GM12872 (cell line): Measurements from ENCODE around the gene MAML2.

ENCODE experiments used
- TF ChIP-seq, protein P1 (sequence below): IDR thresholded peaks from 3 replicates; pipeline ENCODE4 v1.5.1; 2011; ENCODE audit warnings: low read depth, mild to moderate bottlenecking, low read length, moderate library complexity; ENCODE audit not compliant: insufficient read depth

The MAML2 gene

DNA sequence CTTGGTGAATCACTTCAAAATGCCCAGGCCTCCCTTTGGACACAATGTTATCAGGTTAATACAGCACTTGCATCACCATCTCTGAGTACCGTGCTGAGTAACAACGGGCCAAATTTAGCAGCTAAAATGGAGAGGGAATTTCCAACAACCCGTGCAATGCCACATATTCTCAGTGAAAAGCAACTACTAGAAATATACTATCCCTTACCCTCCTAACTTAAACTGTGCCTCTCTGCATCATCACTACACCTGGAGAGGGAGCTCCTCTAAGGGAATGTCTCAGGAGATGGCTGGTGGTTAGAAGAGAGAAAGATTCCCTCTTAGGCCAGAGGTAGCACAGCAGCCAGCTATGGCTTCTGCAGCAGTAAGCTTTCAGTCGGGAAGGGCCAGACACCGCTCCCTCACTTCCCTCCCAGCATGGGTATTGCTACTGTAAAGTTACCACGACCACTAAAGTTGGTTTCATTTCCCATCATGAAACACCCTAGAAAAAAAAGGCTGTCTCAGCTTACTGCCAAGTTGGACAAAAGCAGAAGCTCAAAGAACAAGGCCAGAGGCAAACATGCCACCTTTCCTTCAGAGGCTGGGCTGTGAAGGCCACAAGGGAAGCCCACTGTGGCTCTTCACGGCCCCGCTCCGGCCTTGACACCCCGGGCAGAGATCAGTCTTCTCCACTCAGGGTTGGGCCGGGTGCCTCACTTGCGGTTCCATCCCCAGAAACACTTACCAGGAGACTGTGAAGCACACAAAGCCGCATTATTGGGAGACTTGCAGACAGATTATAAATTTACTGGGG is 3.9 kb downstream of the MAML2 start:
- TF ChIP-seq, protein P1, sequence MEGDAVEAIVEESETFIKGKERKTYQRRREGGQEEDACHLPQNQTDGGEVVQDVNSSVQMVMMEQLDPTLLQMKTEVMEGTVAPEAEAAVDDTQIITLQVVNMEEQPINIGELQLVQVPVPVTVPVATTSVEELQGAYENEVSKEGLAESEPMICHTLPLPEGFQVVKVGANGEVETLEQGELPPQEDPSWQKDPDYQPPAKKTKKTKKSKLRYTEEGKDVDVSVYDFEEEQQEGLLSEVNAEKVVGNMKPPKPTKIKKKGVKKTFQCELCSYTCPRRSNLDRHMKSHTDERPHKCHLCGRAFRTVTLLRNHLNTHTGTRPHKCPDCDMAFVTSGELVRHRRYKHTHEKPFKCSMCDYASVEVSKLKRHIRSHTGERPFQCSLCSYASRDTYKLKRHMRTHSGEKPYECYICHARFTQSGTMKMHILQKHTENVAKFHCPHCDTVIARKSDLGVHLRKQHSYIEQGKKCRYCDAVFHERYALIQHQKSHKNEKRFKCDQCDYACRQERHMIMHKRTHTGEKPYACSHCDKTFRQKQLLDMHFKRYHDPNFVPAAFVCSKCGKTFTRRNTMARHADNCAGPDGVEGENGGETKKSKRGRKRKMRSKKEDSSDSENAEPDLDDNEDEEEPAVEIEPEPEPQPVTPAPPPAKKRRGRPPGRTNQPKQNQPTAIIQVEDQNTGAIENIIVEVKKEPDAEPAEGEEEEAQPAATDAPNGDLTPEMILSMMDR: no peak

DNA sequence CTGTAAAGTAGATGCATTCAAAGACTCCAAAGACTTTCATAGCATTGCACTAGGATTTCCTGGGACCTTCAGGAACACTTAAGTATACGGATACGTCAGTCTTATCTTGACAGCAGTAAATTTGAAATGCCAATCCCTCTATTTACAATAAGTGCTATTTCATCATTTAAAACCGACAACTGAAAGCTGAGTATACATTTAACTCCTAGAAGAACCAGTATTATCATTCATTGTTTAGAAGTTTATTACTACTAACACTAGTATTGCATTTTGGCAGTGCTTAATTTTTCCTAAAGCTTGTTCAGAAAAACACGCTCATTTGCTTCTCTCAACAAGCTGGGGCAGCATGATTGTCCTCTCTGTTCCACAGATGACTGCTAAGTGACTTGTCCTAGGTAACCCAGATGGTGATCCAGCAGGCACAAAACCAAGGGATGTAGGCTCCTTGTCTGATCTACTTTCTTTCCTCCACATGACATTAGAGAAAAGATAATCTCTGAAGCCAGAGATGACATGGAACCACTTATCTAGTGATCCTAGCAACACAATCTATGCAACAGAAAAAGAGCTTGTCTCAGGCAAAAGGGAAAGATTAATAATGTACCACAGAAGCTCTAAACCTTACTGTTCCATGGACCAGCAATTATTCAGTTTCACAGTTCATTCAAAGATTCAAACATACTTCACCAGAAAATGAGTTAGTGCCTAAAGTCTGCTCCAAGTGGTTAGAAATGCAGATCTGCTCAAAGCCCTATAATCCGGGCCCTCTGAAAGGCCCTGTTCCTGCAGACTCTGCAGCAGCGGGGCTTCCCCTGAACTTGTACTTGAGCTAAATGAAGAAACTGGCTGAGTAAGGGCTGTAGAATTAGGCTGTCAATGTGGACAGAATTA is 5.2 kb downstream of the MAML2 start:
- TF ChIP-seq, protein P1: no peak

DNA sequence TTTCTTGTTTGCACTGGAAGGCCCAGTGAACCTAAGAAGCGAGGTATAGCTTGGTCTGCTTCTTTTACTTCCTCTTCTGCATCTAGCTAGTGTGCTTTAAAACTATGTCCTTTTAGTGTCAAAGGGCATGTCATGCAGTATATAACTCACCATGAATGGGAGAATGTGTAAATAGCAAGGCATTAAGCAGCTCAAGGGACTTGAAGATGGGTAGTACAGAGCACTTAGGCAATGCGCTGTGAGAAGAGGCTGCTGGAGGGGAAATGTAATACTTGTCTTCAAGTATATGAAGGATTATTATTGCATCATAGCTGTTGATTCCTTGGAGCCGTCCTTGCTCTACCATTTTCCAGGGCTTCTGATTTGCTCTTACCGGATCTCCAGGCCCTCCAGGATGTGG is 7.6 kb downstream of the MAML2 start:
- TF ChIP-seq, protein P1: no peak

DNA sequence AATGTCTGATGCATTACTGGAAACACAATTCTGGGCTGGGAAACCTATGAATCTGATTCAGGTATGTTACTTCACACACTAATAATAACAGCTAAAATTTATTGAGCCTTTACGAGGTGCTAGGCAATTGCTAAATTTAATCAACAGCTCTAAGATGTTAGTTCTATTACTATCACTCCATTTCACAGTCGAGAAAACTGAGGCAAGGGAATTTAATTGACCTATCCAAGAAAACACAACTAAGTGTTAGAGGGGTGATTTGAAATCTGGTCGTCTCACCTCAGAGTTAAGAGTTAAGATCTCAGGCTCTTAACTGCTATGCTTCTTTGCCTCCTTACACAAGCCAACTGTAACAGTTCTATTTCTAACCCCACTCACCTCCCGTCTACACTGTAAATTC is 8.8 kb downstream of the MAML2 start:
- TF ChIP-seq, protein P1: no peak

DNA sequence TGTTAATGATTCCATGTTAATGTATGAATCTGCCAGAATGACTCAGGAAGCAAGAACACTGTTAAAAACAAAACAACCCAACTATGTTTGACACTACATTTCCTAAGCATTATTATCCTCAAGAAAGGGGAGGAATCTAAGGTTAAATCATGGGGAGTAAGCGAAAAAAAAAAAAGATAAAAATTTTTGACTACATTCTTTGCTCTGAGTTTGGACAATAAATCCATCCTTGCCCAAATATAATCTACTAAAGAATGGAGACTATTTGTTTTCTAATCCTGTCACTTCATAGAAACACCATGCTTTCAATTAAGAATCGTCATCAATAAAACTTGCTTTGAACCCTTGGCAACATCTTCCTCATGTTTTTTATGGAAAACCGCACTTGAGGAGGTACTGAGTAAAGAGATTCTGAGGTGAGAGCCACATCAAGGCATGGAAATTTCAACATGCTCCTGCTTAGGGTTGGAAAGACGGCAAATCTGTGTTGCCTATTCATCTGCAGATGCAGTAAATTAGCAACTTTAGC is 9.7 kb downstream of the MAML2 start:
- TF ChIP-seq, protein P1: no peak

GRCh38 chr11:96332126-96332771 is 10.7 kb downstream of the MAML2 start:
- TF ChIP-seq, protein P1: no peak

DNA sequence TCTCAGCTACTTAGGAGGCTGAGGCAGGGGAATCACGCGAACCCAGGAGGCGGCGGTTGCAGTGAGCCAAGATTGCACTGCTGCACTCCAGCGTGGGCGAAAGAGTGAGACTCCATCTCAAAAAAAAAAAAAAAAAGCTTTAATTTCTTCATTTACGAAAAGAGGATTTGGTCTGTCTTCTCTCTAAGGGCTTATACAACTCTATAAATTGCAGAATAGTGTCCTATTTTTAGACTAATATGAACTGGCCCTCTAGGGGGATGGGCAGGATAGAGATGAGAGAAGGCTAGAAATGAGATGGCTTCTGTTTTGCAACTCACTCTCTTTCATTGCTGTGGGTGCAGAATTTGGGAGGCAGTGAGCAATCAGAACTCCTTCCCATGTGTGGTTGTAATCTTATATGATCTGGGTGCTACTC is 11.3 kb downstream of the MAML2 start:
- TF ChIP-seq, protein P1: no peak
